Suprapubic skin (tissue), 3 donors: Measurements from ENCODE around the gene ARHGAP40.

Source experiments
- POLR2A ChIP-seq, 2 donors: fragments of 450-650 bp; IDR thresholded peaks; one replicate each; pipeline ENCODE4 v1.6.1; 2017; ENCODE audit warnings: antibody characterized with exemption in 2 of 2, mild to moderate bottlenecking in 2 of 2, moderate library complexity in 2 of 2
- TF ChIP-seq, protein P1 (sequence below), 2 donors: fragments of 200-600 bp in 1 of 2; fragments of 450-650 bp in 1 of 2; sonication (generic) in 1 of 2; IDR thresholded peaks; one replicate each; pipeline ENCODE4 v1.5.1; 2016 to 2019; ENCODE audit warnings: antibody characterized with exemption in 2 of 2, mild to moderate bottlenecking in 1 of 2, moderate library complexity in 1 of 2

- TF ChIP-seq, protein P1, sequence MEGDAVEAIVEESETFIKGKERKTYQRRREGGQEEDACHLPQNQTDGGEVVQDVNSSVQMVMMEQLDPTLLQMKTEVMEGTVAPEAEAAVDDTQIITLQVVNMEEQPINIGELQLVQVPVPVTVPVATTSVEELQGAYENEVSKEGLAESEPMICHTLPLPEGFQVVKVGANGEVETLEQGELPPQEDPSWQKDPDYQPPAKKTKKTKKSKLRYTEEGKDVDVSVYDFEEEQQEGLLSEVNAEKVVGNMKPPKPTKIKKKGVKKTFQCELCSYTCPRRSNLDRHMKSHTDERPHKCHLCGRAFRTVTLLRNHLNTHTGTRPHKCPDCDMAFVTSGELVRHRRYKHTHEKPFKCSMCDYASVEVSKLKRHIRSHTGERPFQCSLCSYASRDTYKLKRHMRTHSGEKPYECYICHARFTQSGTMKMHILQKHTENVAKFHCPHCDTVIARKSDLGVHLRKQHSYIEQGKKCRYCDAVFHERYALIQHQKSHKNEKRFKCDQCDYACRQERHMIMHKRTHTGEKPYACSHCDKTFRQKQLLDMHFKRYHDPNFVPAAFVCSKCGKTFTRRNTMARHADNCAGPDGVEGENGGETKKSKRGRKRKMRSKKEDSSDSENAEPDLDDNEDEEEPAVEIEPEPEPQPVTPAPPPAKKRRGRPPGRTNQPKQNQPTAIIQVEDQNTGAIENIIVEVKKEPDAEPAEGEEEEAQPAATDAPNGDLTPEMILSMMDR (IDR thresholded peaks at IDR 0.05): no peak
- TF ChIP-seq POLR2A (IDR thresholded peaks at IDR 0.05): no peak
Measured at GRCh38 chr20:38600057-38600456, 1.6 kb upstream of the ARHGAP40 start.
